GM21390 (cell line): ENCODE measurements around the gene NRAP.

Experiments used
- ATAC-seq: cut with Tn5 transposase; IDR thresholded peaks from one replicate; pipeline ENCODE4 v1.9.1; 2021; ENCODE audit not compliant: unreplicated experiment

The NRAP gene

DNA sequence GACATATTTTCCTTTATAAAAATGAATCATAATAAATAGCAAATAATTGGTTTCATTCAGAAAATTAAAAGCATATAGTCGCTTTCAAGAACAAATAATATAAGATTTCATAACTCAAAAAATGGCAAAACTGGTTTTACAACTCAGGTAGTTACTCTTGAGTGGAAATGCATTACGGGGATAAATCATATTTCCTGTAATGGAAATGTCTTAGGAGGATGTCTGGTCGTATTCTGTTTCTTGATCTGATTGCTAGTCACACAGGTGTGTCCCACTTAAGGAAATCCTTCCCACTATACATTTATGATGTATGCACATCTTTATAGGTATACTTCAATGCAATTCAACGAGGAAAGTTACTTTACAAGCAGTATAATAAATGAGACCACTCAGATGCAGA is 20.7 kb downstream of the NRAP start:
- no peak for ATAC-seq

GRCh38 chr10:113641702-113642101 is 22.1 kb downstream of the NRAP start:
- ATAC-seq: no peak

GRCh38 chr10:113639966-113640365 is 23.9 kb downstream of the NRAP start:
- no peak for ATAC-seq

DNA sequence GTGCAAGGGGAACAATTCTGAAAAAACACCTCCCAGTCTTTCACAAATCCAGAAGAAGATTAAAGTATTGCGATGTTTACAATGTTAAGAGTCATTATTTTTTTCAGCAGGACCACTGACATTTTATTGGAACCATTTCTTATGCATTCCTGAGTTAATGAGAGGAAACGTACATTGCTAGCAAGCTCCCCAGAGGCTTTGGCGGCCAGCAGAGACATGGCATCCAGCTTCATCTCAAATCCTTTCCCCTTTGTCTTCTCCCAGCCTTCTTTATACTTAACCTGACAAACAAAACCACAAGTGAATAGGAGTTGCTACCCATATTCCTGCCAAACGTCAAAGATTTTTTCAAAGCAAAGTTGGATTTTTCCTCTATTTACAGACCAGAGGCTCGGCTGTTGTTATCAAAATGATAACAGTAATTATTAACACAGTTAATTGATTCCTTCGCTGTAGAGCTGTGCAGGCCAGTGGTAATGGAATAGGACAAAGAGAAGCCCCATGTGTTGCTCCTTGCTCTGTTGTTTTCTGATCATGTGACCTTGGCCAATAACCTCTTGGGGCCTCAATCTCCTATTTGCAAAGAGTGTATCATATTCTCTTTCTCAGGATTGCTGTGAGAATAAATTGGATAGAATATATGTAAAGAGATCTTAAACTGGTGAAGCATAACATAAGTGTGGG is 32.0 kb downstream of the NRAP start:
- no peak for ATAC-seq

DNA sequence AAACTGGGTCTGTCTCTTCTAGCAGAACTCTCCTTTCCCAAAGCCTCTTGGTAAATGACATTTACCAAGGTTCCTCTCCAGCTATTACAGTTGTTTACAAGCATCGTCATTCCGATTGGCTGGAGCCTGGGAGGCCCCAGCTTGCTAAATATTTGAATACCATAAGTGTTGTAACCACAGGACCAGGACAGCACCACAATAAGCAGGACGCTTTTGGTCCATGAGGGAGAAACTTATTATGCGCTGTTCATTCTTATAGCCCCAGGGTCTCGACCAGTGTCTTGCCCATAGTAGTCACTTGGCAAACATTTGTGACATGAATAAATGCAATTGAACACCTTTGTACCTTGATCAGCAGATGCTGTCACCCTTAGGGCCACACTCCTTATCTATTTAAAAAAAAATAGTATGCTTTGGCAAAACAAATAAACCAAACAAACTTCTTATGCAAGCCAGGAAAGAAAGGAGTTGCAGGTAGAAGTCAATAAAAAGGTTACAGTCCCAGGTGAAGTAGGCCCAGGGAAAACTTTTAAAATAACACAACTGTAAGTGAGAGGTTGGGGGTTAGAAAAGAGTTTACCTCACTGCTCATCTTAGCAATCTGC is 32.8 kb downstream of the NRAP start:
- ATAC-seq: no peak

DNA sequence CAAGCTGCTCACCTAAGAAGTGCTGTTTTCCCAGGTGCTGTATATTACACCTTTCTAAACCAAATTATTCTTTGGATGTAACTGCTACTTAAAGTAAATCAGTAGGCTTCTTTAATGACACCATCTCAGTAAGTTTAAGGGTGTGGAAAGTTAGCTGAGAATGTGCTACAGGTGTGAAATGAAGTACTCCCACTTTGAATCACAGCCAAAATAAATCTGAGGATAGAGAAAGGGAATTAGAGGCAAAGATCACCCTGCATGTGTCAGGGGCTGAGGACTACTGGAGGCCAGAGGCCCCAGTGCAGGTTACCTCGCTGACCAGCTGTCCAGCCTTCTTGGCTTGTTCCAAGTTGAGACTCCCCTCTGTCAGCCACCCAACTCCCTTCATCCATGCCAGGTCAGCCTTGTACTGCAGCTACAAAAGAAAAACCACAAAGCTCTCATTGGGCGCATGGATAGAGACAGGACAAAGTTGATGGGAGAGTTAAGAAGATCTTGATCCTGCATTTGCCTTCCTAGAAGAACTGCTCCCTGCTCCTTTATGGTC is 35.2 kb downstream of the NRAP start:
- no peak for ATAC-seq

DNA sequence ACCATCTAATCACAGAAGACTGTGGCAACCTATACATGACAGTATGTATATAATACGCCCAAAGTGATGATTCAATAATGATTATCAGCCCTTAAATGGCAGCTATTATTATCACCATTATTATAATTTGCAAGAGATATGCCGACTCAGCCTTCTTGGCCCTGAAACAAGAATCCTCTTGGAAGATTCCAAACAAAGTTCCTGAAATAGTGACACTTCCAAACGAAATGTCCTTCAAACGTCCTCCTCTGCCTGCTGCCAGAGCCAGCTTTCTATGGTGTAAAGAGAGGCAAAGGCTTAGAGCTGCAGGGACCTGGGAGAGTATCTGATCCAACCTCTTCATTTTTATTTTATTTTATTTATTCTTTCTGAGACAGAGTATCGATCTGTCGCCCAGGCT is 36.0 kb downstream of the NRAP start:
- ATAC-seq: no peak

DNA sequence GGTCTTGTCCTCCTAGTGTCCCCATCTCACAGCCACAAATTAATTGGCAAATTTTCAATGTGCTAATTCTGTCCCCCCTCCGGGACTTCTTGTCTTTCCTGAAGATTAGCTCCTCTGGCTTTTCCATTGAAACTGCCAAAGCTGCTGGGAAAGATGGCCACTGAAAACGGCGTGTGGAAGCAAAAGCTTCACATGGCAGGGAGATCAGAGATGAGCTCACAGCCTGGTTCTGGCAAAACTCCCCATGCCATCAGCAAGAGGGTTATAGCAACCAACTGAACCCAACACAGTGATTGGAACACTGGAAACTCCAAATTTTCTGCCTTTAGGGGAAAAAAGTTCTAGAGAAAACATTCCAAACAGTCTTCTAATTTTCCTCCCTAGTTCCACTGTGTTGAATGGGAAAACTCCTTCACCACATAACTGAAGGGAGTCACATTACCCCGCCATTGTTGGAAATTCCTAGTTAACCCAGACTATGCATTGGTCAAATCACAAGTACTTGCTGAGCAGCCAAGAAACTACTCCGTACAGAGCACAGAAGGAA is 37.0 kb downstream of the NRAP start:
- no peak for ATAC-seq

- no peak for ATAC-seq
Observed at GRCh38 chr10:113625461-113626186, 38.2 kb downstream of the NRAP start.

DNA sequence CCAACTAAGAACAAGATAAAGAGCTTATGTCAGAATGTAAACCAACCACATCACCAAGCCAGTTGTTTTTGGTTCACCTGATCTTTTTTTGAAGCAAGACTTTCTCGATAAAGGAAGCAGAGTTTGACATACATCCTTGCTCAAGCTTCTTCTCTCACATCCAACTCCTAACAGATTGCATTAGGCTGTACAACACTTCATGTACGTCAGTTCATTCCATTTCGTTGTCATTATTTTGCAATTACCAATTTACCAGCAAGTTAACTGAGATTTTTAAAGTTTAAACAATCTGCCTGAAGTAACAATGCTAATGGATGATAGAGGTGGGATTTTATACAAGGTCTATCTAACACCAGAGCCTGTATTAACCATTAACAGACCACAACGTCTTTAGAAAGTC is 41.0 kb downstream of the NRAP start:
- ATAC-seq: no peak

- ATAC-seq: no peak
Observed at GRCh38 chr10:113621799-113622198, 42.0 kb downstream of the NRAP start.

DNA sequence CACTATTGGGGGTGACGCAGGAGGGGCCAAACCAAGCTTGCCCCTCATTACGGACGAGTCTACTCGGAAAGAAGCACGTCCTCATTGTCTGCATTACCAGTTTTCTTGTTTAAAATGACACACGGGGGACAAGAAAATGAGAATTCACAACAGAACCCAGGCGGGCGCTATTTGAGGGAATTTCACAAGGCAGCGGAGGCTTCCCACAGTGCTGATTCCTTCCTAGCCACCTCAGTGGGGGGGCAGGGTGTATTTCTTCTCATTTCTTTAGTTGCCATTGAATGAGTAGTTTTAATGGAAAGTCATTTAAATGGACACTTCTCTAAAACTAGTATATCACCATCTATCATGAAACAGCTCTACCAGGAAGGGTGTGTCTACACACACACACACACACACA is 42.9 kb downstream of the NRAP start:
- ATAC-seq: no peak

DNA sequence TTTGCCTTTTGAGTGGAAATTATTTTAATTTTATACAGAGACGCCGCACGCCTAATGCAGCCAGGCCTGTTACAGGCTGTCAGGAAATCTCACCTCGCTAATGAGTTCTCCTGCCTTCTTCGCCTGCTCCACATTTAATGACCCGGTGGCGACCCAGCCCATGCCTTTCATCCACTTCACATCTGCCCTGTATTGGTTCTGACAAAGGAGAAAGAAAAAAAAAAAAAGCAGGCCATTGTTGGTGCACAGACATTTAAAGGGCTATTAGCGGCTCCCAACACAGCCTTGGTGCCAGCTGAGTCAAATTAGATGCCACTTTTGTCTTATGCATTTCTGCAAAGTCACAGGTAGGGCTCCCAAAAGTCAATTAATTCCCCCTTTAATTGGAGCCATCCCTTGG is 43.3 kb downstream of the NRAP start:
- no peak for ATAC-seq

- ATAC-seq: no peak
Observed at GRCh38 chr10:113619401-113619800, 44.4 kb downstream of the NRAP start.

DNA sequence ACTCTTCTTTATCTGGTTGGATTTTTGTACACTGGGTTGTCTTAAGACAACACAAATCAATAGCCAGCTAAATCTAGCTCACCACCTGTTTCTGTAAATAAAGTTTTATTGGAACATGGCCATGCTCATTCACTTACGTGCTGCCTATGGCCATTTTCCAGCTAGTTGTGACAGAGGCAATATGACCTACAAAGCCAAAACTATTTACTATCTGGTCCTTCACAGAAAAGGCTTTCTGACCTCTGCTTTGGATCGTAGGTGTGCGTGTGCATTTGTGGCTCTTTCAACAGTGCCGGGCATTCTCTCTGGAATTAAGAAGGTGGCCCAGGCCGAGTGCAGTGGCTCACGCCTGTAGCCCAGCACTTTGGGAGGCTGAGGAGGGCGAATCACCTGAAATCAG is 45.5 kb downstream of the NRAP start:
- ATAC-seq: no peak

GRCh38 chr10:113617086-113617485 is 46.8 kb downstream of the NRAP start:
- no peak for ATAC-seq

DNA sequence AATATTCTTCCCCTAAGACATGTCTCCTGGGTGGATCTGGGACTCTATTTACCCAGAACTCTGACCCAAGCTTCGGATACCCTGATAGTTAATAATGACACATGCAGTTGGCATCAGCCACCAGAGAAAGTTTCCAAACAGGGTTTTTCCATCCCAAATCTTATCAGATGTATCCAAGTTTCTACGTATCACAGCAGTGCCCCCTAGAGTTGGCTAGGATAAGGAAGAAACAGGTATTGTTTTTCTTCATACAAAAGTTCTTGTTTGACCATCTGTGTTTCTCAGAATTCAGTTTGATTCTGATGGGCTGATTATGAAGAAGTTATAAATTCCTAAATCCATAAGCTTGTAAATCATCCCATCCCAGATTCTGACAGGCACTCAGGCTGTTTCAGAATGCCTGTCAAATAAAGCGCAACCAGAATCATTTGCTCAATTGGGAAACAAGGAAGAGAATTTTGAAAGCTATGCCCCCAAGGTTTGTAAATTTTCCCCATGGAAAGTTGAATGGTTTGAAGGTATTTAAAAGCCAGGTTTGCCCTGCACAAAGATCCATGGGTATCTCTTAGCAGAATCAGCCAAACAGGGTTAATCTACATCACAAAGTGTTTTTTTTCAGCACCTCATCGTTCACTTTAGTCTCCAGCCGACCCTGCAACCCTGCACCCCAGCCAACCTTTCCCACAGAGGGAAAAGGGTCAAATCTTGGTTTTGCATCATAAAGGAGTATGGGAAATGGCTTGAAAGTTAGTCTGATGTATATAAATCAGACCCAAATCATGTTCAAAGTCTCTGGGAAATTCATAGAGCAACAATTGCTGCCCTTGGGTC is 47.4 kb downstream of the NRAP start:
- ATAC-seq: no peak

GRCh38 chr10:113613977-113614690 is 49.7 kb downstream of the NRAP start:
- ATAC-seq: no peak

DNA sequence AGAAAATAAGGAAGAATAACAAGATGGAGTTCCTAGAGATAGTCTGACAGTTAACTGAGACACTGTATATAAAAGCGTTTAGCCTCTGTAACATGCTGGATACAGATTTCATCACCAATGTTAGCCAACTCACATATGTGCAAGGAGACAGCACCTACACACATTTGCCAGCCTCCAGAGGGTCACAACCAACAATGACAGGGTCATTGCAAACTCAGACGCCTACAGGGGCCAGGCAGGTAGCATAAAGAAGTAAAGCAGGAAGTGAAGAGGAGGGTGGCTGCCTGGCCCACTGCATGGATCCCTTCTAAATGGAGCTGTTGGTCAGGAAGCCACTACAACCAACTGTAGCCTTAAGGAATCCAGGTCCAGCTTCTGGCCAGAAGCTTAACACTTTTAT is 50.4 kb downstream of the NRAP start:
- ATAC-seq: no peak

DNA sequence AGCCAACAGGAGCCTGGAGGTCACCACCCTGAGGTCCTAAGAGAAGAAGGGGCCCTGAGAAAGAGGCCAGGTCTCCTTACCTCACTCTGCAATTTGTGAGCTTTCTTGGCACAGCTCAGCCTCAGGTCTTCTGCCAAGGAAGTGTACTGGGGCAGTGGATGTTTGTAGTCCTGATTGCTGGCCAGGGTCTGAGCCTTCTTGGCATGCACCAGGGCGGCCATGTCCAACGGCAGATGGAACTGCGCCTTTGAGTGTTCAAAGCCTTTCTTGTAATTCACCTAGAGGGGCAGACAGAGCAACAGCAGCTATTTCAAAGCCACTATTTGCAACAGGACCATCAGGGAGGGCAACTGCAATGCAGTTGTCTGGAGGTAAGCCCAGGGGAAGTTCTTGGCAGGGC is 51.7 kb downstream of the NRAP start:
- ATAC-seq: no peak
